Measurements from ENCODE around the gene SIPA1L3.

- TF ChIP-seq YY1 (IDR thresholded peaks at IDR 0.05; ENCODE audit: insufficient read depth, insufficient read length) (no peak), SUZ12 (IDR thresholded peaks at IDR 0.05; ENCODE audit: extremely low read depth, insufficient read depth, insufficient read length) (no peak)
Observed at GRCh38 chr19:38151242-38151641, 244.2 kb downstream of the SIPA1L3 start.
